HEK293 (cell line): ENCODE results near the gene PAF1.

Experiments
- CTCF ChIP-seq: fragments of 450-650 bp; formaldehyde crosslinking; IDR thresholded peaks from 2 replicates; pipeline ENCODE4 v1.5.1; 2016; ENCODE audit warnings: missing biosample characterization, missing genetic modification characterization
- EGR2 ChIP-seq: fragments of 450-650 bp; formaldehyde crosslinking; IDR thresholded peaks from 2 replicates; pipeline ENCODE4 v1.5.1; 2016; ENCODE audit warnings: low read depth, missing biosample characterization, missing genetic modification characterization
- GLI2 ChIP-seq: fragments of 450-650 bp; formaldehyde crosslinking; IDR thresholded peaks from 2 replicates; pipeline ENCODE4; 2017; ENCODE audit warnings: missing biosample characterization, missing genetic modification characterization, low read depth, borderline replicate concordance
- GLIS2 ChIP-seq: fragments of 450-650 bp; formaldehyde crosslinking; IDR thresholded peaks from 2 replicates; pipeline ENCODE4 v1.5.1; 2016; ENCODE audit warnings: missing biosample characterization, missing genetic modification characterization
- HOXA7 ChIP-seq: sonication (generic); formaldehyde crosslinking; IDR thresholded peaks from 2 replicates; pipeline ENCODE4 v1.8.1; 2022; ENCODE audit warnings: missing genetic modification reagents, borderline replicate concordance
- PATZ1 ChIP-seq: fragments of 450-650 bp; formaldehyde crosslinking; IDR thresholded peaks from 2 replicates; pipeline ENCODE4 v1.5.1; 2016; ENCODE audit warnings: missing biosample characterization, missing genetic modification characterization
- PRDM6 ChIP-seq: fragments of 450-650 bp; formaldehyde crosslinking; IDR thresholded peaks from 2 replicates; pipeline ENCODE4 v1.5.1; 2017; ENCODE audit warnings: missing biosample characterization, missing genetic modification characterization
- SP7 ChIP-seq: fragments of 450-650 bp; formaldehyde crosslinking; IDR thresholded peaks from 2 replicates; pipeline ENCODE4 v1.5.1; 2016; ENCODE audit warnings: missing biosample characterization, missing genetic modification characterization
- WT1 ChIP-seq: fragments of 450-650 bp; formaldehyde crosslinking; IDR thresholded peaks from 2 replicates; pipeline ENCODE4 v1.5.1; 2016; ENCODE audit warnings: missing biosample characterization, missing genetic modification characterization
- ZBTB1 ChIP-seq: fragments of 450-650 bp; formaldehyde crosslinking; IDR thresholded peaks from 2 replicates; pipeline ENCODE4 v1.5.1; 2016; ENCODE audit warnings: missing biosample characterization, missing genetic modification characterization
- ZNF138 ChIP-seq: fragments of 450-650 bp; formaldehyde crosslinking; IDR thresholded peaks from 2 replicates; pipeline ENCODE4 v1.5.1; 2016; ENCODE audit warnings: missing biosample characterization, missing genetic modification characterization, borderline replicate concordance
- ZNF140 ChIP-seq: fragments of 450-650 bp; formaldehyde crosslinking; IDR thresholded peaks from 2 replicates; pipeline ENCODE4 v1.5.1; 2016; ENCODE audit warnings: missing biosample characterization, missing genetic modification characterization
- ZNF174 ChIP-seq: fragments of 450-650 bp; formaldehyde crosslinking; IDR thresholded peaks from 2 replicates; pipeline ENCODE4 v1.5.0; 2017; ENCODE audit warnings: missing biosample characterization, mild to moderate bottlenecking, missing genetic modification characterization
- ZNF18 ChIP-seq: fragments of 450-650 bp; formaldehyde crosslinking; IDR thresholded peaks from 2 replicates; pipeline ENCODE4 v1.5.1; 2016; ENCODE audit warnings: missing biosample characterization, missing genetic modification characterization
- ZNF266 ChIP-seq: fragments of 450-650 bp; formaldehyde crosslinking; IDR thresholded peaks from 2 replicates; pipeline ENCODE4 v1.5.1; 2016; ENCODE audit warnings: missing biosample characterization, missing genetic modification characterization, low read depth
- ZNF274 ChIP-seq, 2 experiments: fragments of 200-500 bp in 1 of 2; fragments of 450-650 bp in 1 of 2; sonication (Bioruptor generic) in 1 of 2; formaldehyde crosslinking in 1 of 2; IDR thresholded peaks; 2 replicates each; pipeline versions ENCODE4 v1.5.1 to v1.6.1; 2014 to 2016; ENCODE audit warnings: borderline replicate concordance in 1 of 2, inconsistent platforms in 1 of 2, low read length in 1 of 2, missing biosample characterization in 1 of 2, missing genetic modification characterization in 1 of 2
- ZNF324 ChIP-seq: fragments of 450-650 bp; formaldehyde crosslinking; IDR thresholded peaks from 2 replicates; pipeline ENCODE4 v1.5.1; 2016; ENCODE audit warnings: missing biosample characterization, missing genetic modification characterization
- ZNF341 ChIP-seq: fragments of 450-650 bp; formaldehyde crosslinking; IDR thresholded peaks from 2 replicates; pipeline ENCODE4; 2016; ENCODE audit warnings: low read depth, missing biosample characterization, missing genetic modification characterization
- ZNF362 ChIP-seq: fragments of 450-650 bp; formaldehyde crosslinking; IDR thresholded peaks from 2 replicates; pipeline ENCODE4 v1.5.1; 2016; ENCODE audit warnings: missing biosample characterization, missing genetic modification characterization
- ZNF366 ChIP-seq: fragments of 450-650 bp; formaldehyde crosslinking; conservative IDR thresholded peaks from 2 replicates; pipeline ENCODE4 v1.5.1; 2016; ENCODE audit warnings: missing biosample characterization, missing genetic modification characterization
- ZNF529 ChIP-seq: fragments of 450-650 bp; formaldehyde crosslinking; IDR thresholded peaks from 2 replicates; pipeline ENCODE4 v1.5.1; 2017; ENCODE audit warnings: missing genetic modification characterization, missing biosample characterization; ENCODE audit not compliant: insufficient replicate concordance
- ZNF555 ChIP-seq: fragments of 450-650 bp; formaldehyde crosslinking; conservative IDR thresholded peaks from 2 replicates; pipeline ENCODE4 v1.5.1; 2017; ENCODE audit warnings: missing biosample characterization, mild to moderate bottlenecking, missing genetic modification characterization, inconsistent platforms
- ZNF585B ChIP-seq: fragments of 450-650 bp; formaldehyde crosslinking; IDR thresholded peaks from 2 replicates; pipeline ENCODE4 v1.5.1; 2016; ENCODE audit warnings: missing biosample characterization, missing genetic modification characterization
- ZNF776 ChIP-seq: fragments of 450-650 bp; formaldehyde crosslinking; IDR thresholded peaks from 2 replicates; pipeline ENCODE4 v1.5.0; 2017; ENCODE audit warnings: missing biosample characterization, missing genetic modification characterization, borderline replicate concordance
- ZNF843 ChIP-seq: fragments of 450-650 bp; formaldehyde crosslinking; IDR thresholded peaks from 2 replicates; pipeline ENCODE4 v1.5.1; 2016; ENCODE audit warnings: missing biosample characterization, missing genetic modification characterization
- ZSCAN23 ChIP-seq: fragments of 450-650 bp; formaldehyde crosslinking; IDR thresholded peaks from 2 replicates; pipeline ENCODE4 v1.5.1; 2016; ENCODE audit warnings: missing biosample characterization, missing genetic modification characterization
- ZSCAN4 ChIP-seq: fragments of 450-650 bp; formaldehyde crosslinking; IDR thresholded peaks from 2 replicates; pipeline ENCODE4 v1.5.1; 2017; ENCODE audit warnings: missing biosample characterization, missing genetic modification characterization

The PAF1 gene

GRCh38 chr19:39405958-39406655, 15.2 kb upstream of the PAF1 start (continued):
- TF ChIP-seq ZNF585B (tag by site-specific recombination) (no peak), ZNF140 (tag by site-specific recombination) (no peak), ZNF266 (tag by site-specific recombination) (peak; percentile 64; the same call in 1 of the 2 replicates), ZBTB1 (tag by site-specific recombination) (no peak), ZNF776 (tag by site-specific recombination) (no peak), ZNF138 (peak; percentile 42; the same call in 1 of the 2 replicates), ZNF341 (peak; percentile 39; the same call in 1 of the 2 replicates), ZNF366 (tag by site-specific recombination) (peak; percentile 86), SP7 (peak; percentile 16; the same call in 1 of the 2 replicates), EGR2 (tag by site-specific recombination) (peak; percentile 61), HOXA7 (CRISPR knock-in tag) (no peak), CTCF (peak; percentile 23; the same call in 1 of the 2 replicates), ZNF555 (no peak), PRDM6 (tag by site-specific recombination) (no peak), ZNF274 (IDR thresholded peaks at IDR 0.05; ENCODE audit: low read length) (no peak), ZNF274 (tag by site-specific recombination; IDR thresholded peaks at IDR 0.05; ENCODE audit: borderline replicate concordance) (peak; percentile 51; the same call in 1 of the 2 replicates), ZNF174 (tag by site-specific recombination) (no peak), GLI2 (tag by site-specific recombination) (no peak), ZSCAN23 (tag by site-specific recombination) (no peak), ZNF362 (tag by site-specific recombination) (no peak), GLIS2 (tag by site-specific recombination) (peak; percentile 60), ZNF324 (tag by site-specific recombination) (peak; percentile 41; the same call in 1 of the 2 replicates), WT1 (tag by site-specific recombination) (peak; percentile 60; the same call in 1 of the 2 replicates), ZNF18 (peak; percentile 66; the same call in 1 of the 2 replicates), ZNF529 (no peak), PATZ1 (tag by site-specific recombination) (peak; percentile 95), ZNF843 (tag by site-specific recombination) (peak; percentile 66), ZSCAN4 (tag by site-specific recombination) (no peak; the same call in 1 of the 2 replicates)
